ENCODE data around the gene COLQ. TPM values are rescaled to one million over a fixed set of nuclear protein-coding genes. Genes with fewer than 3 reads are reported as not detected.

The COLQ gene
- total RNA-seq, 8 experiments from 2014 or later, result 1.7 to 10.1 (median 3.1) TPM

DNA sequence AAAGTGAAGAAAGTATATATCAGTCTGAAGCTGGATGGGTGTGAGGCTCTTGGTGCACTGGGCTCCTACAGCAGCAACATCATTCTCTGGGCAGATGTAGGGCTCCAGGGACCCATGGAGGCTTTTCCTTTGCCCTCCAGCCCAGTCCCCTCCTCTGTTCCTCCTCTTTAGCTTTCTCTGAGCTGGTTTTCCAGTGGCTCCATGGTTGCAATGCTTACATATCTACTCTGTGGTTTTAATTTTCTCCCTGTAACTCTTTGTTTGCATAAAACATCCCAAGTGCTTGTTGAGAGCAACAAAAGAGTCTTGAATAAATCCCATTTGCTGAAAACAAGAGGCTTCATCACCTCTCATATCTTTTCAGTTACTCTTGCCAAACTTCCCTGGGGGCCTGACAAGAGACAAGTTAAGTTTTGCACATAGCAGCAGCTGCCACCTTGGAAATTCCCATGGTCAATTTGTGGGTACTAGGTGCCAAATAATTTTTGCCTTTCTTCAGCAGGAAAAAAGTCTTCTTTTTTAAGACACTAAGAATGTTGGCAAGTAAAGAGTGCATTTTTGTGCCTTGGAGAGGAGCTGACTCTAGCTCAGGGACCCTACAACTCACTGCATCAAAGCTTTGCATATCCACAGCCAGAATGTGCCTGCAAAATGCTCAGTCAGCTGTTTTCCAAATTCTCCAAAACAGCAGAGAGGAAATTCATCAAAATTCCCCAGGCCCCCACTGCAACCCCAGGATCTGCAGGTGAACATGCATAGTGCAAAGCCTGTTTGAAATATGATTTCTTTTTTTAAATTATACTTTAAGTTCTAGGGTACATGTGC, 41.9 kb downstream of the COLQ start:
- peak in 1 of 8 experiments; percentile 59 for ATAC-seq (replicated peaks in 6 of 8)
- H3K27ac ChIP-seq, result no peak overlapping the region
- H3K4me3 ChIP-seq, result no peak overlapping the region
- peaks cover 7 to 17% of the 10 kb centered on the region in 2 donors for H3K4me1 ChIP-seq (replicated peaks in 1 of 2)
- in situ Hi-C loops (cut with MboI; ENCODE audit: low pct_unique_long_range_greater_than_20kb in 2 of 9, low sequenced_read_pairs in 9 of 9, unreplicated experiment in 9 of 9), result no loop called here

DNA sequence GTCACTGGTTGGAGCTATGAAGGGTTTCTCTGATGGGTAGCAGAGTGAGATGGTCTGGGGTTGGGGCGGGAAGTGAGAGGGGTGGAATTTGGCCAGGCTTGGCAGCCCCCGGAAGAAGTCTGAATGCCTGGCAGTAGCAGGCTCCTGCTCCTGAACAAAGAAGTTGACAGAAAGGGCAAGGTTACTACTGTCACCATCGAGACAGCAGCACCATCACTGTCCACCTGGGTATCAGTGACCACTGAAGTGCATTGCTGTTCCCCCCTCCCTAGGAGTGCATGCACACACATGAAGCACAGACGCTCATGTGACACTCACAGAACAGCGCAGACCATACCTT, 42.9 kb downstream of the COLQ start:
- in situ Hi-C loops (cut with MboI; ENCODE audit: low pct_unique_long_range_greater_than_20kb in 2 of 9, low sequenced_read_pairs in 9 of 9, unreplicated experiment in 9 of 9), result no loop called here
- WGBS, 10 experiments, result 20 to 100% (median 82%) methylated on average over 1 to 5 of the region's 5 CpGs; no CpG with 5 or more reads in 7 of the 10 experiments
- peaks cover 7 to 17% of the 10 kb centered on the region in 2 donors for H3K4me1 ChIP-seq (replicated peaks in 1 of 2)
- H3K27ac ChIP-seq, result no peak overlapping the region
- H3K4me3 ChIP-seq, result no peak overlapping the region
- peak in 1 of 8 experiments; percentile 9 for ATAC-seq (replicated peaks in 6 of 8)

DNA sequence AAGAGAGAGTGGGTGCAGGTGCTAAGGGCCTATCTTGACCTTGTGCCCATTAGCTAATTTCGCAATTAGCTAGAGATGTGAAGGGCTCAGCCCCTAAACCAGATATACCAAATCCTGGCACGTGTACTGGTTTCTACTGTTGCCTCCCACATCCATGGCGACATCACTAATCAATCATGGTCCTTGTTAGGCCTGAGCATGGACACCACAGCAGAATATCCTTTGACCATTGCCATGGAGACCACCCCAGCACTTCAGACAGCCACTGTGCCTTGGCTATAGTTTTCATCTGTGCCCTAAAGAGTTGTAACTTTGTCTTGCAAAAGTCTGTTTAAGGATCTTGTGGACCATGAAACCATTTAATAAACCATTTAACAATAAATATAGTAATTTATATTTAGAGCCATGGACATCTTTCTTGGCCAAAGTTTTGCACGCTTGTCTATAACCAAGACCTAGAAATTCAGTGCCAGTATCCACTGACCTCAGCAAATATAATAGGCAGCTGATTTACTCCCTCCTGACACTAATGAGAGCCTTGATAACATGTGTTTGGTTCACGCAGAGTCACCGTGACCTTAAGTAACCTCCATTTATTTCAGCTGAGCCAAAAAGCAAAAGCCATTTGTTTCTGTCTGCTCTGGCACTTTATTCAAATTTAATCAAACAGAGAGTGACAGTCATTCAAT, 43.4 kb downstream of the COLQ start:
- in situ Hi-C loops (cut with MboI; ENCODE audit: low pct_unique_long_range_greater_than_20kb in 2 of 9, low sequenced_read_pairs in 9 of 9, unreplicated experiment in 9 of 9), result no loop called here
- no peak overlapping the region for H3K4me3 ChIP-seq
- ATAC-seq (replicated peaks in 6 of 8), result peak in 3 of 8 experiments; percentile 35 to 85 (median 48)
- peaks cover 7 to 17% of the 10 kb centered on the region in 2 donors for H3K4me1 ChIP-seq (replicated peaks in 1 of 2)
- 11 to 71% (median 44%) methylated on average over 1 to 6 of the region's 6 CpGs; no CpG with 5 or more reads in 1 of the 10 experiments for WGBS, 10 experiments
- no peak overlapping the region for H3K27ac ChIP-seq

DNA sequence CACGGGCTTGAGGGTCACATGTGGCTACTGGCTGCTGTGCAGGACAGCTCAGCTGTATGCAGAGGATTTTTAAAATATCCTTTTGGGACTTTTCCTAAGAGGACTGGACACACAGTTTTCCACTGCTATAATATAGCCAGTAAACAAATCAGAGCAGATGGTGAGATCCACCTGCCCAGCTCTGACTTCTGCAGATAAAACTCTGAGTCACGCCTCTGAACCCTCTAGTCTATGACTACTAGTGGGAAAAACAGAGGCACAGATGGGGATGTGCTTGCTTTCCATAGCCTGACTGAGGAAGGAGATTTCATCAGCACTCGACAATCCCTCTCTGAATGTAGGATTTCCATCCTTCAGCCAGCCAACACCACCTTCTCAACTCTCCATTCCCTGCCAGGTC, 45.1 kb downstream of the COLQ start:
- no peak overlapping the region for H3K4me3 ChIP-seq
- in situ Hi-C loops (cut with MboI; ENCODE audit: low pct_unique_long_range_greater_than_20kb in 2 of 9, low sequenced_read_pairs in 9 of 9, unreplicated experiment in 9 of 9), result no loop called here
- ATAC-seq (replicated peaks in 6 of 8), result peak in 2 of 8 experiments; percentile 38 to 70
- peaks cover 7 to 17% of the 10 kb centered on the region in 2 donors for H3K4me1 ChIP-seq (replicated peaks in 1 of 2)
- H3K27ac ChIP-seq, result no peak overlapping the region
- 0 to 94% (median 80%) methylated on average over 1 to 3 of the region's 3 CpGs; no CpG with 5 or more reads in 1 of the 10 experiments for WGBS, 10 experiments

DNA sequence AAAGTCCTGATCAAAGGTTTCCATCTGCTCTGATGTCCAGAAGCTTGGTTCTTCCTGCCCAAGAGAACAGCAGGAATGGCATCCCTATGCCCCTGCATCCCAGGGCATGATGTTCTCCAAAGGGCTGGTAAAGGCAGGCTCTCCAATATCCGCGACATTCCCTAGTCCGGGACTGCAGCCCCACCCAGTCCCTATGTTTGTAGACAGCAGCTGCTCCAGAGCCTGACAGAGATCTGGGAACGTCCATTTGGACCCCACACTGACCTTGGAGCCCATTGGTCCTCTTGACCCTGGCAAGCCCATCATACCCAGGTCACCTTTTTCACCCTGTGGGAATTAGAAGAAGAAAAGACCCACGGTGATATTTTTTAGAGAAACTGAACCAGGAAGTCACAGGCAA, 46.3 kb downstream of the COLQ start:
- peaks cover 7 to 17% of the 10 kb centered on the region in 2 donors for H3K4me1 ChIP-seq (replicated peaks in 1 of 2)
- in situ Hi-C loops (cut with MboI; ENCODE audit: low pct_unique_long_range_greater_than_20kb in 2 of 9, low sequenced_read_pairs in 9 of 9, unreplicated experiment in 9 of 9), result no loop called here

DNA sequence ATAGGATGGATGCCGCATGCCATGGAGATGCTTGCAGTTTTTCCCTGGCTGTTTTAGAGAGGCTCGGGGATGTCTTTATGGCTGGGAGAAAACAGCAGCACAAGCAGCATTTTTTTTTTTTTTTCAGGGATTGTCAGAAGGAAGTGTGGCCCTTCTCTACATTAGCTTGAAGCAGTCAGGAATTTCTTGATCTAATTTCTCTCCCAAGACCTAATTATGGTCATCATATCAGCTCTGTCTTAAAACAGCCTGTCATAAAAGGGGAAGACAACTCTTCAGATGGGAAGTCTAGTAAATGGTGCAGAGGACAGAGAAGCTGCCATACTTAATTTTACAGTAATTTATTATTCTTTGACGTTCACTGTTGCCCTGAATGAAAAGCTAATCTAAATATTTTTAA, 49.6 kb downstream of the COLQ start:
- WGBS, 10 experiments, result 41 to 95% (median 83%) methylated on average over 1 to 3 of the region's 3 CpGs; no CpG with 5 or more reads in 2 of the 10 experiments
- ATAC-seq (replicated peaks in 6 of 8), result no peak
- Histone ChIP-seq H3K27ac (no peak overlapping the region), H3K4me1 (replicated peaks in 1 of 2) (no peaks in the 10 kb centered on the region), H3K4me3 (no peak overlapping the region)
- in situ Hi-C loops (cut with MboI; ENCODE audit: low pct_unique_long_range_greater_than_20kb in 2 of 9, low sequenced_read_pairs in 9 of 9, unreplicated experiment in 9 of 9), result no loop called here

More for the DNA sequence above, 46.3 kb downstream of the COLQ start:
- no peak overlapping the region for H3K4me3 ChIP-seq
- H3K27ac ChIP-seq, result no peak overlapping the region
- 0 to 67% (median 53%) methylated on average over 1 to 3 of the region's 5 CpGs; no CpG with 5 or more reads in 4 of the 10 experiments for whole genome bisulfite sequencing, 10 experiments
- no peak for ATAC-seq (replicated peaks in 6 of 8)

DNA sequence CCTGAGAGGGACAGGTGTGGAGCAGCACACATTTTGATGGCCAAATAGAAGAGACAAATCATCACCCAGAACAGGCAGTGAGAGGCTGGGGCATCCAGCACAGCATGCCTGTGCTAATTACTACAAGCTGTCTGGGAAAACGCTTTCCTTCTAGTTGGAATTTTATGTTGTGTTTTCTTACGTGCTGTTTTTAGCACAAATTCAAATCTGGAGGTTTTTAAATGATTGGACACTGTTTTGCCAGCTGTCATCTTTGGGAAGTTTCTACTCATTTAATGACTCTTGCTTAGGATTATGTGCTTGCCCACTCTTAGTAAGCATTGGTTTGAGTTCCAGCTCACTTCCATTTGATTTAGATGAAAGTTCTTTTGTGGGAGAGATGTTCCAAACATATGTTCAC, 50.7 kb downstream of the COLQ start:
- 0 to 100% (median 78%) methylated on average over 1 to 2 of the region's 2 CpGs; no CpG with 5 or more reads in 2 of the 10 experiments for WGBS, 10 experiments
- in situ Hi-C loops (cut with MboI; ENCODE audit: low pct_unique_long_range_greater_than_20kb in 2 of 9, low sequenced_read_pairs in 9 of 9, unreplicated experiment in 9 of 9), result no loop called here
- no peak overlapping the region for H3K27ac ChIP-seq

DNA sequence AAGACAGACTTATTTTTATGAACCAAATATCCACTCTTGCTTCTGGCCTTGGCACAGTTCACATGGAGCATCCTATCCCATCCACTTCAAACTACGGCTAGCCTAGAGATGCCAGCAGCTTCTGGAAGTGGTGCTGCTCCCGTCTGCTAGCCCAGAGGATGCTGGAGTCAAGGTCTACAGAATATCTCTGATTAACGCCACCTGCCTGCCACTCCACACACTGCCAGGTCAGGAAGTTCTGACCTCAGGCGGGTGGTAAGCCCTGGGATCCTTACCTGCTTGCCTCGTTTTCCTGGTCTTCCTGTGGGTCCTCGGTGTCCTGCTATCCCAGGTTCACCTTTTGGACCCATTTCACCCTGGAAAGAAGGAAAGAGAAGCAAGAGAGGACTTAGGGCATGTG, 51.2 kb downstream of the COLQ start:
- ATAC-seq (replicated peaks in 6 of 8), result no peak
- in situ Hi-C loops (cut with MboI; ENCODE audit: low pct_unique_long_range_greater_than_20kb in 2 of 9, low sequenced_read_pairs in 9 of 9, unreplicated experiment in 9 of 9), result no loop called here
- WGBS, 10 experiments, result 37 to 93% (median 60%) methylated on average over 1 to 4 of the region's 6 CpGs; no CpG with 5 or more reads in 3 of the 10 experiments
- H3K4me3 ChIP-seq, result no peak overlapping the region
- no peaks in the 10 kb centered on the region for H3K4me1 ChIP-seq (replicated peaks in 1 of 2)
- H3K27ac ChIP-seq, result no peak overlapping the region

More for the DNA sequence above, 50.7 kb downstream of the COLQ start:
- H3K4me1 ChIP-seq (replicated peaks in 1 of 2), result no peaks in the 10 kb centered on the region
- ATAC-seq (replicated peaks in 6 of 8), result no peak
- H3K4me3 ChIP-seq, result no peak overlapping the region

DNA sequence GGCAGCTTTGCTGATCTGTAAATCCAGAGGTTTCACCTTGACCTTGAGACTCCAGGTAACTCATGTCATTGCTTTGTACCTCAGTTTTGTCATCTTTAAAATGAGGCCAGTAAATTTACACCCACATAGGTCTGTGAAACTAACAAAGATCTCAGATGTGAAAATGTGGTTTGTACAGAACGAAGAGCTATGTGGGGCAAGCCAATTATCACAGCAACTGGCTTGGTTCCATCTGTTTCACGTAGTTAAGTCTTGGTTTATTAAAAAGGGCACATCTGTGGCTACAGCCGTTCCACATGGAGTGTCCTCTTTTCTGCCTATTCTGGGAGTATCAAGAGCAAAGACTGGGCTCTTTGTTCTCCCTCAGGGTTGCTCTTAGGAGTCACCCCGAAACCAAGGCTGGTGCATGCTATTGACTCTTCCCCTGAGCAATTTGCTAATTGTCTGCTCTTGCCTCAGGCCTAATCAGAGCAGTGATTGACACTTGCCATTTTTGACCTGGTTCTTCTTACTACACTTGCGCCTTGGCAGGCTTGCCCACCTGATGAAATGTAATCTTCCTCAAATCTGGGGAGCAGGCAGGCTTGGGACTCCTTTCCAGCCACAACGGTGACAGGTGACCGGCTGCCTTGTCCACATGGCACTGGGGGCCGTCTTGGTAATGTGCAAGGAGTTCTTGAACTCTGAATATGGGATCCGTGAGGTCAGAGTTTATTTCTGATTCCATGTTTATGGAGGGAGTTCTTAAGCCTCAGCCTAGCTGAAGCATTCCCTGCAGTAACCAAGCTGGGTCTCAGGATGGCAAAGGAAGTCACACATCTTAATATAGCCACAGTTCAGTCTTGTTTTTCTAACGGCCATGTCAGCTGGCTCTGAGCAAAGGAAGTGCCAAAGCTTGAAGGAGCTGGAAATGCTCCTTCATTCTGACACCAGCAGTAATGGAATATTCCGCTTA, 54.0 kb downstream of the COLQ start:
- H3K27ac ChIP-seq, result no peak overlapping the region
- 40 to 96% (median 77%) methylated on average over 1 to 5 of the region's 11 CpGs; no CpG with 5 or more reads in 2 of the 10 experiments for WGBS, 10 experiments
- in situ Hi-C loops (cut with MboI; ENCODE audit: low pct_unique_long_range_greater_than_20kb in 2 of 9, low sequenced_read_pairs in 9 of 9, unreplicated experiment in 9 of 9), result no loop called here
- H3K4me1 ChIP-seq (replicated peaks in 1 of 2), result no peaks in the 10 kb centered on the region
- no peak overlapping the region for H3K4me3 ChIP-seq
- ATAC-seq (replicated peaks in 6 of 8), result no peak

DNA sequence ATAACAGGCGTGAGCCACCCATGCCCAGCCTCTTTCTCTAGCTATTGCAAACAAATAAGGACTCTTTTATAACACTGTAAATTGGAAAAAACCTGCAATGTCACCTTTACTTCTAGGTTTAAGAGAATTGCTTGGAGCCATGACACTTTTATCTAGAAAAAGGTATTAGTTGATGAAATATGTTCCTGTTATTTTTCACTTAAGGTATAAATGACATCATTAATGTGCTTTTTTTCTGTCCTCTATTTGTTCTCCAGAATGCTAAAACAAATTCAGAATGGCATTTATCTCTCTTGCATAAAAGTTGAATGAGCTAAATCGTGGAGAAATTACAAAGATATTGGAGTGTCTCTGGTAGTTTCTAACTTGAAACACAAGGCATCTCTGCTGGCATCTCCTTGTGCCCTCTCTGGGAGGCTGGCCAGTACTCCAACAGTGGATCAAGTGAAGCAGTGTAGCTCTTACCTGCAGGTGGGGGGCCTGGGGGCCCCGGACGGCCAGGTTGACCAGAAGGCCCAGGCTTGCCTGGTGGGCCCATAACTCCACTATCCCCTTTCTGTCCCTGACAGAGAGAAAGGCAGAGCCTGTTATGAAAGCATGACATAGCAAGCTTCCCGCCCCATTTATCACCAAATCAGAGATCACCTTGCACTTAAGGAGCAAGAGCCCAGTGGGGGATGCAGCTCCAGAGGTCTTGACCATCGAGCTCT, 55.5 kb downstream of the COLQ start:
- no peak for ATAC-seq (replicated peaks in 6 of 8)
- in situ Hi-C loops (cut with MboI; ENCODE audit: low pct_unique_long_range_greater_than_20kb in 2 of 9, low sequenced_read_pairs in 9 of 9, unreplicated experiment in 9 of 9), result no loop called here
- H3K4me3 ChIP-seq, result no peak overlapping the region
- no peak overlapping the region for H3K27ac ChIP-seq
- 65 to 100% (median 85%) methylated on average over 1 to 4 of the region's 6 CpGs for WGBS, 10 experiments
- no peaks in the 10 kb centered on the region for H3K4me1 ChIP-seq (replicated peaks in 1 of 2)

DNA sequence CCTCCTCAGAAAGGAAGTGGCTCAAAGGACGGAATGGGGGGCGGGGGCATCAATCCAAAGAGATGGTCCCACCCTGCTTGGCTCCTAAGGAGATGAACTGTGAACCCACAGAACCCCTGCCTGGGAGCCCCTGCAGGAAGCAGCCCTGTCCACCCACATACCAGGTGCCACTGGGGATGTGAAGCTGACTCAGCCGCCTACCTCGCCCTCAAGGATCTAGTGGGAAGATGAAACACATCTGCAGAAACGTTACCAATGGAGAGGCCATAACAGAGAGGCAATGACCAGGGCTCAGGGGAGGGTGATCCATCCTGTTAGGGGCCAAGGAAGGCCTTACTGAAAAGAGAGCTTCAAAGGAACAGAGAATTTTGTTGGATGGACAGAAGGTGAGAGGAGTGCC, 59.1 kb downstream of the COLQ start:
- WGBS, 10 experiments, result 85 to 94% (median 90%) methylated on average over 1 to 4 of the region's 5 CpGs; no CpG with 5 or more reads in 5 of the 10 experiments
- in situ Hi-C loops (cut with MboI; ENCODE audit: low pct_unique_long_range_greater_than_20kb in 2 of 9, low sequenced_read_pairs in 9 of 9, unreplicated experiment in 9 of 9), result no loop called here
- Histone ChIP-seq H3K4me3 (no peak overlapping the region), H3K27ac (no peak overlapping the region), H3K4me1 (replicated peaks in 1 of 2) (no peaks in the 10 kb centered on the region)
- ATAC-seq (replicated peaks in 6 of 8), result no peak

DNA sequence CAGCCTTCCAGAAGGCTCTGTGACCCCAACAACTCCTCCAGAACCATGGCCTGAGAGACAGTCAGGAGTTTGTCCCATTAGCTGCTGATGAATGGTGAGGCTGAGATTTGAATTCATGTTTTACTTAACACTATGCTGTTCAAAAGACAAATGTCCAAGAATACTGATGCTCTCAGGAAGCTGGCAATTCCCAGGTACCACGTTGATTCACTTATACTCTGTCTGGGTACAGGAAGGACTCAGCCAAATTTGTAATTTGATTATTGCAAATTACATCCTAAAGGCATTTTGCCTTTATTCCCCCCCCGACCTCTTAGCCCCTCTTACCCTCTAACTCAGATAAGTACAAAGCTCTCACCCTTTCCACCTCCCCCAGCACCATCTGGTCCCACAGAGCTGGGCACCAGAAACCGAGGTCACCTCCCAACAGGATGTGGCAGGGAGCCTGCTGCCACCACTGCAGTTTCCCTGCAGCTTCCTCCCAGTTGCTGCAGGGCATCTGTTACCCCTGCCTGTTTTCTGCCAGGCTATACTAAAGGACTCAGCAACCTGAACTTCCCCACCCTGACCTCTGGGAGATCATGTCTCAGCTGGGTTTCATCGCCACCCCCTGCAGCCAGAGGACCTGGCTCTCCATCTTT, 60.5 kb downstream of the COLQ start:
- no peak for ATAC-seq (replicated peaks in 6 of 8)
- no peak overlapping the region for H3K4me3 ChIP-seq
- in situ Hi-C loops (cut with MboI; ENCODE audit: low pct_unique_long_range_greater_than_20kb in 2 of 9, low sequenced_read_pairs in 9 of 9, unreplicated experiment in 9 of 9), result no loop called here
- H3K4me1 ChIP-seq (replicated peaks in 1 of 2), result no peaks in the 10 kb centered on the region
- WGBS, 10 experiments, result 0 to 60% (median 52%) methylated on average over 2 of the region's 4 CpGs; no CpG with 5 or more reads in 6 of the 10 experiments
- no peak overlapping the region for H3K27ac ChIP-seq

All from motor neuron (in vitro differentiated cells).